OCI-LY3 (cell line): ENCODE results near the gene SLC5A11.

ENCODE experiments used
- H2AFZ ChIP-seq: fragments of 200-600, 300-600 bp; shearing (Covaris generic); 2 replicates; pipeline ENCODE4 v1.6.0; 2014; ENCODE audit warnings: antibody characterized with exemption, low read depth, low read length
- H3K27ac ChIP-seq: fragments of 200-600, 300-600 bp; sonication (generic); 2 replicates; pipeline ENCODE4 v1.5.1; 2014; ENCODE audit warnings: mild to moderate bottlenecking, low read length, moderate library complexity, mixed read lengths
- H3K27me3 ChIP-seq: fragments of 200-600, 300-600 bp; sonication (generic); 2 replicates; pipeline ENCODE4 v1.6.1; 2014; ENCODE audit warnings: low read depth, low read length, mixed read lengths
- H3K36me3 ChIP-seq: fragments of 200-600, 300-600 bp; sonication (generic); replicated peaks from 2 replicates; pipeline ENCODE3; 2014; ENCODE audit warnings: low read depth, low read length, mixed read lengths
- H3K4me1 ChIP-seq: fragments of 300-600, 200-600 bp; sonication (generic); 2 replicates; pipeline ENCODE4 v1.6.1; 2014; ENCODE audit warnings: low read length, mixed read lengths
- H3K4me2 ChIP-seq: fragments of 200-600, 300-600 bp; sonication (generic); 2 replicates; pipeline ENCODE4 v1.6.1; 2014; ENCODE audit warnings: low read length, mixed read lengths
- H3K4me3 ChIP-seq: fragments of 300-600, 200-600 bp; sonication (generic); 2 replicates; pipeline ENCODE4 v1.5.1; 2014; ENCODE audit warnings: antibody characterized with exemption, mild to moderate bottlenecking, low read length, moderate library complexity
- H3K79me2 ChIP-seq: fragments of 300-600, 200-600 bp; shearing (Covaris generic); 2 replicates; pipeline ENCODE4 v1.6.1; 2014; ENCODE audit warnings: mild to moderate bottlenecking, low read length, mixed read lengths
- H3K9ac ChIP-seq: fragments of 300-600, 200-600 bp; shearing (Covaris generic); 2 replicates; pipeline ENCODE4 v1.6.0; 2014; ENCODE audit warnings: mild to moderate bottlenecking, low read length, moderate library complexity
- H3K9me3 ChIP-seq: fragments of 200-600, 300-600 bp; shearing (Covaris generic); 2 replicates; pipeline ENCODE4 v1.6.1; 2014; ENCODE audit warnings: low read length, mixed read lengths; ENCODE audit not compliant: insufficient read depth
- H4K20me1 ChIP-seq: fragments of 200-600, 300-600 bp; sonication (generic); 2 replicates; pipeline ENCODE4 v1.6.1; 2016; ENCODE audit warnings: low read length, mixed read lengths; ENCODE audit not compliant: insufficient read depth
- CTCF ChIP-seq: fragments of 200-600, 300-600 bp; sonication (generic); IDR thresholded peaks from 2 replicates; pipeline ENCODE4 v1.5.1; 2014; ENCODE audit warnings: antibody characterized with exemption, low read length, low read depth
- EZH2phosphoT487 ChIP-seq: fragments of 200-600 bp; shearing (Covaris generic); IDR thresholded peaks from 2 replicates; pipeline ENCODE4 v1.6.1; 2018; ENCODE audit warnings: antibody characterized with exemption, mixed run types, low read depth

SLC5A11 gene

GRCh38 chr16:24871891-24872290, 26.1 kb downstream of the SLC5A11 start:
- H3K4me3 ChIP-seq, result no peak overlapping the region
- H2AFZ ChIP-seq, result no peak overlapping the region
- H3K9ac ChIP-seq, result no peak overlapping the region
- no peak overlapping the region for H3K27ac ChIP-seq
- no peaks in the 10 kb centered on the region for H3K36me3 ChIP-seq
- no peak overlapping the region for H3K4me2 ChIP-seq
- H4K20me1 ChIP-seq, result no peaks in the 10 kb centered on the region
- TF ChIP-seq EZH2phosphoT487, result no peak
- TF ChIP-seq CTCF, result no peak
- H3K9me3 ChIP-seq, result no peaks in the 10 kb centered on the region
- H3K27me3 ChIP-seq, result no peaks in the 10 kb centered on the region
- no peaks in the 10 kb centered on the region for H3K79me2 ChIP-seq
- H3K4me1 ChIP-seq, result no peaks in the 10 kb centered on the region

DNA sequence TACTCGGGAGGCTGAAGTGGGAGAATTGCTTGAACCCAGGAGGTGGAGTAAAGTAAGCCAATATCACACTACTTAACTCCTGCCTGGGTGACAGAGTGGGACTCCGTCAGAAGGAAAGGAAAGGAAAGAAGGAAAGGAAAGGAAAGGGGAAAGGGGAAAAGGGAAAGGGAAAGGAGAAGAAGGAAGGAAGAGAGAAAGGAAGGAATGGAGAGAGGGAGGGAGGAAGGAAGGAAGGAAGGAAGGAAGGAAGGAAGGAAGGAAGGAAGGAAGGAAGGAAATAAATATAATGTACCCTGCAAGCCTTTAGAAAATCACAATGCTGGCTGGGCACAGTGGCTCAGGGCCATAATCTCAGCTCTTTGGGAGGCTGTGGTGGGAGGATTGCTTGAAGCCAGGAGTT, 27.3 kb downstream of the SLC5A11 start:
- H3K9ac ChIP-seq, result no peak overlapping the region
- no peak overlapping the region for H3K4me2 ChIP-seq
- no peak overlapping the region for H3K4me3 ChIP-seq
- no peaks in the 10 kb centered on the region for H3K4me1 ChIP-seq
- no peaks in the 10 kb centered on the region for H3K9me3 ChIP-seq
- H3K36me3 ChIP-seq, result no peaks in the 10 kb centered on the region
- H2AFZ ChIP-seq, result no peak overlapping the region
- no peaks in the 10 kb centered on the region for H4K20me1 ChIP-seq
- H3K79me2 ChIP-seq, result no peaks in the 10 kb centered on the region
- TF ChIP-seq CTCF (no peak), EZH2phosphoT487 (no peak)
- no peaks in the 10 kb centered on the region for H3K27me3 ChIP-seq
- no peak overlapping the region for H3K27ac ChIP-seq

DNA sequence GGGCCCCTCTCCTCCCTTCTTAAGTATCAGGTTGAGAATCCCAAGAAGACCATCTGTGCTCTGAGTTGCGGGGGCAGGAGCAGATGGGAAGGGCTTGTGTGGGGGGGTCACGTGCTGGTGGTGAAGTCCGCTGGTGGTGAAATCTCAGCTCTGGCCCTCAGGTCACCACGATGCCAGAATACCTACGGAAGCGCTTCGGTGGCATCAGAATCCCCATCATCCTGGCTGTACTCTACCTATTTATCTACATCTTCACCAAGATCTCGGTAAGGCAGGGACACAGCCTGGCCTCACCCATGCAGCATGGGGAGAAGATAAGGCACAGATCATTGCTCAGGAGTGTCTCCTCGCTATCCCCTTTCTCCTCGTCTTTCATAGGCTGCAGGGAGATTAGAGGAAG, 29.7 kb downstream of the SLC5A11 start:
- Histone ChIP-seq H3K79me2 (no peaks in the 10 kb centered on the region), H4K20me1 (no peaks in the 10 kb centered on the region), H3K4me2 (no peak overlapping the region), H2AFZ (no peak overlapping the region), H3K9me3 (no peaks in the 10 kb centered on the region), H3K36me3 (no peaks in the 10 kb centered on the region), H3K9ac (no peak overlapping the region), H3K4me1 (no peaks in the 10 kb centered on the region), H3K4me3 (no peak overlapping the region), H3K27ac (no peak overlapping the region), H3K27me3 (no peaks in the 10 kb centered on the region)
- TF ChIP-seq CTCF (no peak), EZH2phosphoT487 (no peak)

DNA sequence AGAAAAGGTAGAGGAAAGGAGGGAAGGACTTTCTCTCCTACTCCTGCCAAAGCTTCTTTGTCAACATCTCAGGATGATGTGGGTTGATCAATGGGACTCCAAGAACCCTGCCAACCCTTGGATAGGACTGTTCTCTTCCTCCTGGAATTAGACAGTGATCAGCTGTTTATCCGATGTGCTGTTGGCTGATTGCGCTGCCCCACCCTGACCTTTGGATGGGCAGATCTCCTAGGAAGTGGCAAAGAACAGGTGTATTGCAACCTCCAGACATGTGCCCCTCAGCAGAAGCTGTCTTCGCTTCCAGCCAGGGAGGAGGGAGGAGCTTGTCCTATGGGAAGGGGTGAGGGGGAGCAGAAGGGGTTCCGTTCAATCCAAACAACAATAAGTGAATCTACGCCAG, 30.5 kb downstream of the SLC5A11 start:
- no peak for TF ChIP-seq EZH2phosphoT487
- TF ChIP-seq CTCF, result no peak

More for the DNA sequence above, 30.5 kb downstream of the SLC5A11 start:
- Histone ChIP-seq H3K36me3 (no peaks in the 10 kb centered on the region), H3K4me2 (no peak overlapping the region), H3K27ac (no peak overlapping the region), H3K27me3 (no peaks in the 10 kb centered on the region), H3K4me1 (no peaks in the 10 kb centered on the region), H3K9me3 (no peaks in the 10 kb centered on the region), H3K9ac (no peak overlapping the region), H3K4me3 (no peak overlapping the region), H3K79me2 (no peaks in the 10 kb centered on the region), H4K20me1 (no peaks in the 10 kb centered on the region), H2AFZ (no peak overlapping the region)
